Activated CD4-positive, CD25-positive, alpha-beta regulatory T cell treated with anti-CD3 and anti-CD28 coated beads, Interleukin-2, amount 50 U/mL, for 16 hours (primary cell): ENCODE results near the gene DMRT3.

ENCODE experiments used
- DNase-seq: peaks from one replicate; pipeline ENCODE4 v3.0.0-alpha.2; 2020; ENCODE audit warnings: low read depth, low spot score

DMRT3 gene

GRCh38 chr9:1002678-1003077, 26.2 kb downstream of the DMRT3 start:
- no peak for DNase-seq

DNA sequence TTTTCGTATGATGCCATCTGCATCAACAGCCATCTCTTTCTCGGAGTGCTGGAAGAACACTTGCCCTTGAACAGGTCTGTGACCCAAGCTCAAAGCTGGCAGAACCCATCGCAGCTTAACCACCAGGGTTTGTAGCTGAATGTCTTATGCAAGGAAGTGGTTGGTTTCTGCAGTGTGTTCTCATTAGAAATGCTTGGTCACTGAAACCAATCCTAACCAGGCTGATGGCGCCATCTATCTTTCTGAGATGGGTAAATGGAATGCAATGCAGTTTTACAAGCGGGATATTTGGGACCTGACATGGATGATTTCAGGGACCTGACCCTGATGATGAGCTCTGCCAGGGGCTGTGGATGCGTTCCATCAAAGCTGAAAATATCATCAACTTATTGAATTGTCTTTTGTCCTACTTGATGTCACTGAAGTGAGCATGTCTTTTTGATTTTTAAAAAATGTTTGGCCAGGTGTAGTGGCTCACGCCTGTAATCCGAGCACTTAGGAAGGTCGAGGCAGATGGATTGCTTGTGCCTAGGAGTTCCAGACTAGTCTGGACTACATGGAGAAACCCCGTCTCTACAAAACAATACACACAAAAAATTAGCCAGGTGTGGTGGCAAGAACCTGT, 28.7 kb downstream of the DMRT3 start:
- no peak for DNase-seq

- DNase-seq = no peak
Observed at GRCh38 chr9:1007312-1007711, 30.9 kb downstream of the DMRT3 start.

- DNase-seq = no peak
Observed at GRCh38 chr9:1008216-1008615, 31.8 kb downstream of the DMRT3 start.

GRCh38 chr9:1009101-1009707, 32.7 kb downstream of the DMRT3 start:
- DNase-seq = peak; percentile 42

GRCh38 chr9:1013021-1013420, 36.6 kb downstream of the DMRT3 start:
- DNase-seq = no peak

GRCh38 chr9:1014225-1014624, 37.8 kb downstream of the DMRT3 start:
- DNase-seq = no peak

DNA sequence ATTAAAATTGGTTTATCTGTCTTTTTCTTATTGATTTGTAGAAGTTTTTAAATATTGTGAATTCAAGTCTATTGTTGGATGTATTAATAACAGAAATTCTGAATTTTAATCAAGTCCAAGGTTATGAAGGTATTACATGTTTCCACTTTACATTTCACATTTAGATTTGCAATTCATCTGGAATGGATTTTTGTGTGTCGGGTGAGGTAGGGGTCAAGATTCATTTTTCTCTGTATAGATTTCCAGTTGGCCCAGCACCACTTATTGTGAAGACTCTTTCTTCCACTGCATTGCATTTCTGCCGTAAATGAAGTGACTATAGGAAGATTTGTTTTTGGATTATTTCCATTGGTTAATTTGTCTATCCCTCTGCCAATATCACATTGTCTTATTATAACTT, 38.2 kb downstream of the DMRT3 start:
- no peak for DNase-seq

DNA sequence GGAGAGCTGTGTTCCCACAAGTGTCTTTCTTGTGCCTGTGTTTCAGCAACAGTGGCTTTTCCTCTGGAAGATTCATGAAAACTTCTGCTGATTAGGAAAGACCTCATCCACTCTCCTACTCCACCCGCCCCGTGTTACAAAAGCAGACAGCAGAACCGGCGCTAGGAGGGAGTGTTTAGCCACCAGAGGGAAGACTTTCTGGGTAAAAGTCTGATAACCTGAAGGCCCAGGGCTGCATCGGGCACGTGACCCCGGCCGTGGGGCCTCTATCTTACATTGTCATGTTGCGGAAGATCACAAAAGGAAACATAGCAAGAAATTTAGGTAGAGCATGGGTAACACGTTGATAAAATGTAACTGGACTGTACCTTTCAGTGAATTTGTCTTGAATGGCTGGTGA, 41.7 kb downstream of the DMRT3 start:
- no peak for DNase-seq

- DNase-seq = no peak
Observed at GRCh38 chr9:1024112-1024511, 47.7 kb downstream of the DMRT3 start.

DNA sequence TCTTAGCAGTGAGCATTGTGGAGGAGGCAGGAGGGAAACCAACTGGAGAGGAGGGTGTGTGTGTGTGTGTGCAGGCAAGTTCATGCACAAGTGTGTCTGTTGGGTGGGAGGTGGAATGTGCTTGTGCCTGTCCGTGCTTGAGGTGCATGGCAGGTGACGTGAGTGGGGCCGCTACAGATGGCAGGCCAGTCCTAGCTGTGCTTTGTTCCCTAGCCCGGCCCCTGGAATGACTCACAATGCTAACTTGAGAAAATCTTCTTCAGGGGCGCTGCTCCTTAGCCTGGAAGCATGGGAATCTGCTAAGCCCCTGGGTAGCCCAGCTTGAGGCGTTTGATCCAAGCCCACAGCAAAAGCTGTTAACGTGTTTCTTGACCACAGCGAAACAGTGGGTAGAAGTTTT, 48.7 kb downstream of the DMRT3 start:
- no peak for DNase-seq

- DNase-seq = no peak
Observed at GRCh38 chr9:1026219-1026618, 49.8 kb downstream of the DMRT3 start.

DNA sequence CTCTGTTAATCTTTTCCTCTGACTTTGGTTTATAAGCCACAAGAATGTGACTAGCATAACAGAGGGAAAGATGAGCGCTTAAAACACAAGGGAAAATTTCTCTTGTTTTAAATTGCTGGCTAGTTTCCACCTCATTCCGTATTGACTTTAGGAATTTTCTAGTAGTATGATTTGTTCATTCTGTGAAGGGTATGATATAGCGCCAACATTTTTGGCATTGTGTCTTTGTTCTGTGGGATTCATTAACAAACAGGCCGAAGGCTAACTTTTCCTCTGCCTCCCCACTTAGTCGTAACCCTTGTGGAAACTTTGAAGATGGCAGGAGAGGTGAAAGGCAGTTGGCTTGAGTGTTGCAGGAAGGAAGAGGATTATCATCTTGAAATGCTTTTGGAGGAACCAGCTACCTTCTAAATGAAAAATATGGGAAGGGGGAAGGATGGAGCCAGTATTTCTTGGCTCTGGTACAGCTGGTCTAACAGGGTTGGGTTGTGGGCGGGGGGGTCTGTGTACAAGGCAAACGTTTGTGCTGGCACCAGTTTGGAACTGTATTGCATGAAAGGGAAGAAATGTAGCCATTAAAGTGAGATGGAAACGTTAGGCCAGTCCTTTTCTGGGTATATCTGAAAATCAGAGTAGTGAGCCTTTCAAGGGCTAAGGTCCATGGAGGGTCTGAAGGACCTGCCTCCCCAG, 52.2 kb downstream of the DMRT3 start:
- no peak for DNase-seq

GRCh38 chr9:1031951-1032601, 55.6 kb downstream of the DMRT3 start:
- no peak for DNase-seq

- no peak for DNase-seq
Observed at GRCh38 chr9:1034271-1034670, 57.8 kb downstream of the DMRT3 start.

DNA sequence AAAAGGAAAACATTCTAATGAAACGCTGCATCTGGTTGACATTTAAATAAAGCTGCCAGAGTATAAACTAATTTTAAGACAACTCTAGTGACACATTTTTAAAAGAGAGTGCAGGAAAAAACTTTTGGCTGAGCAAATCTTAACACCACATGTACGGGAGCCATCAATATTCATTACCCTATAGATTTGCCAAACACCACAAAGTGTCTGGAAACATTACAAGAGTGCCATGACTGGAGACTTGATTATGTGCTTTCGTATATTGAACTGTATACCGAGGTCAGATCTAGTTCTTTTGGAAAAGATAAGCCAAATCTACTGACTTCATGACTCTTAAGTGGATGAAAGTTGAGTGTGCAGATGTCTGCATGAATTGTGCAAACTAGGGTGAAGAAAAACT, 63.1 kb downstream of the DMRT3 start:
- DNase-seq = no peak
